NCI-H345 (cell line): ENCODE measurements around the gene ITSN1.
"Not testable (repeated sequence)": the region's sequence is repeated elsewhere in the genome, so short reads cannot be mapped to it uniquely, and the experiment has no call there.

Experiments
- DNase-seq: peaks from one replicate; lab custom pipeline; 2025; lab: John Stamatoyannopoulos, UW

The ITSN1 gene

DNA sequence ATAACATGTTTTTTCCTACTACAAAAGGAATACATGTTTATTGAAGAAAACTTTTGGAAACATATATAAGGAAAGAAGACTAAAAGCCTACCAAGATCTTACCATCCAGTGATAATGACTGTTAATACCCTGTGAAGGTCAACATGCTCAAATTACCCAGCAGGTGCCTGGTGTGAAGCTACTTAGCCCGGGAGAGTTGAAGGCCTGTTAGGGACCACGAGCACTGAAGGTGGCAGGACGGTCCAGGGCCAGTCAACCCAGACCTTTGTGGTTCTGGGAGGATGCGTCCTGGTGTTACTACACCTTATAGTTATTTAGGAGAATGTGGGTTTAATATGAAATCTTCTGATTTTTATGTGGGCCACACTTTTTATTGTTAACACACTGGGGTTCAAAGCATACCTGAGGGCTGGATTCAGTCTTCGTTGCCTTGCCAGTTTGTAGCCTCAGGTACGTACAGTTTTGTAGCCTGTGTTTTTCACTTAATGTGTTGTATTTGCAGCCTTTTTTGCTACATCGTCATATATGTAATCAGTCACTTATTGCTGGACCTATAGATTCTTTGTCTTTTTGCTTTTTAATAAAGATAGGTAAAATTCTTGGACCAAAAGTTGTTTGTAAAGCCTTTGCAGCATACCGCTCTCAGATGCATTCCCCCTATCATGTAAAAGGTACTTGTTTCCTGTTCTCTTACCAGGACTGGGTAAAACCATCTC, 9.8 kb downstream of the ITSN1 start:
- no peak for DNase-seq

DNA sequence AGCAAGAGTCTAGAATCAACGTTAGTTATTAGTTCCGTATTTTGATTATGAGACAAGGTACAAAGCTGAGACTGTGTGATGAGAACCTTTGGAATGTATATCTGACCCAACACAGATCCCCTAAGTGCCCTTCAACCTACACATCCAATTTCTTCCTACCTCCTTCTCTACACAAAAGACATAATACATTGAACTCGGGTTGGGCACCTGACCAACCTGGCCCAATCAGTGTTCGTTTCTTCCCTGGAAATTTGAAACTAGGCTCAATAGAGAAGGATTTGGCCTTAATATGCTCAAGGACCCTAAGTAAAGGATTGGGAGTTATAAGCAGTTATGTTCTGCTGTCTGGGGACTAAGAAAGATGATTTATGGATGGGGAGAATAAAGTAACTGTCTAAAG, 12.1 kb downstream of the ITSN1 start:
- no peak for DNase-seq

DNA sequence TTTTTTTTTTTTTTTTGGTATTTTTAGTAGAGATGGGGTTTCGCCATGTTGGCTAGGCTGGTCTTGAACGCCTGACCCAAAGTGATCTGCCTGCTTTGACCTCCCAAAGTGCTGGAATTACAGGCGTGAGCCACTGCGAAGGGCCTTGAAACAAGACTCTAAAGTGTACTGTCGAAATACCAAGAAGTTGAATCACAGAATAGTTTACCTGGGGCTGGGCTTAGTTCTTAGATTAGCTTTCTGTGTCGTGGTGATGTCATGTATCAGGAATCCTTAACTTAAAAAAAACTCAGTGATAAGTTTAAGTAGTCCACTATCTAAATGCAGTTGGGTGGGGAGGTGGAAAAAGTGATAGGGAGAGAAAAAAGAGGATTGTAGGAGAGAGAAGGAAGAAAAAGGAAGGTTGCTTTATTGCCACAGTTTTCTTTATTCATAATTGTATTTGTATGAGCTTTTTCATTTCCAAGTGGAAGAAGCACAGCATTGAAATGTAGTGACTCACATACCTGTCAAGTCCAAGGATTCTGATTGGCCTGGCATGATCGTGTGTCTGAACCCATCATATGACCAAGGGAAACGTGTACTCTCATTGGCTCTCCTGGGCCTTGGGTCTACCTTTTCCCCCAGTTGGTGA, 13.4 kb downstream of the ITSN1 start:
- DNase-seq: no peak

DNA sequence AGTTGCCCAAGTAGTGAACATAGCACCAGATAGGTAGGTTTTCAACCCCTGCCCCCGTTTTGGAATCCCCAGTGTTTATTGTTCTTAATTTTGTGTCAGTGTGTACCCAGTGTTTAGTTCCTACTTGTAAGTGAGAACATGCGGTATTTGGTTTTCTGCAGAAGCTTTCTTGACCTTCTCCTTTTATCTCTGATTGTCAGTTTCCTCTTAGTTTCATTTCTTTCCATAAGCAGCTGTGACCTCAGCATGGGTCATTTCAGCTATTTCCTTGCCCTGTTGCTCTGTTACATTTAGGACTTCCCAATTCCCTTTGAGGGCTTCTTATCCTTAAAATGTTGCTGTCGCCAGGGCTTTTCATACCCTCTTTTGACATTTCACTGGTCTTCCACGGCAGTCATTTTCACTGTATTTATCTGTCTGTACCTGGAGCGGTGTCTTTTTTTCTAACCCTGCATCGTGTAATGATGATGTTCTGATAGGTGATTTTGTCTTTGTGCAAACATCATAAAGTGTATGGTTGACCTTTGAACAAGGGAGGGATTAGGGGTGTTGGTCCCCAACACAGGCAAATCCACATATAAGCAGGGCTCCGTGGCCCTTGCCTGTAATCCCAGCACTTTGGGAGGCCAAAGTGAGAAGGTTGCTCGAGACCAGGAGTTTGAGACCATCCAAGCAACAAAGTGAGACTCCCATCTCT, 15.0 kb downstream of the ITSN1 start:
- no peak for DNase-seq

DNA sequence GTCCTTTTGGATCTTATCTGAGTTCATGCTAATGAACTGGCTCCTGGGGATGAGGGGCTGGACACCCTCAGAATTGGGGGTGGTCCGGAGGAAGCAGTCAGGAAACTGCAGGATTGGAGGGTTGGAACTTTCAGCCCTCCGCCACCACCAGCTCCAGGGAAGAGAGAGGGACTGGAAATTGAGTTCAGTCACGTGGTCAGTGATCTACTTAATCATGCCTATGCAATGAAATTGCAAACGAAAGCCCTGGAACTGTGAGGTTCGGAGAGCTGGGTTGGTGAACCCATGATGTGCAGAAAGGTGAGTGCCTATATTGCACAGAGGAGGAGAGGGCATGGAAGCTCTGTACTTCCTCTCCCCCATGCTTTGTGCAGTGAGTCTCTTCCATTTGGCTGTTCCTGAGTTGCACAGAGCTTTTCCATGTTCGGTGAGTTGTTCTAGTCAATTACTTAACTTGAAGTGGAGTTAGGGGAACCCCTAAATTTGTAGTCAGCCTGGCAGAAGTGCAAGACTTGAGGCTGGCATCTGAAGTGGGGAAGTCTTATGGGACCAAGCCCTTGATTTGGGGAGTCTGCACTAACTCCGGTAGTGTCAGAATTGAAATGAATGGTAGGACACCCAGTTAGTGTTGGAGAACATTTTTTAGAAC, 16.7 kb downstream of the ITSN1 start:
- no peak for DNase-seq

DNA sequence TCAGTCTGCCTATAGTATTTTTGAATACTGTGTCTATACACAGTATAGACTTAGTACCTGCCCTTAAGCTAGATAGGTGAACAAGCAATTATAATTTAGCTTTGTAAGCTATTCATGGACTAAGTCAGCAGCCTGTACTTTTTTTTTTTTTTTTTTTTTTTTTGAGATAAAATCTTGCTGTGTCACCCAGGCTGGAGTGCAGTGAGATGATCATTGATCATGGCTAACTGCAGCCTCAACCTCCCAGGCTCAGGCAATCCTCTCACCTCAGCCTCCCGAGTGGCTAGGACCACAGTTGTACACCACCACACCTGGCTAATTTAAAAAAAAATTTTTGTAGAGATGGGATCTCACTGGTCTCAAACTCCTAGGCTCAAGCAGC, 17.3 kb downstream of the ITSN1 start:
- DNase-seq: no peak

DNA sequence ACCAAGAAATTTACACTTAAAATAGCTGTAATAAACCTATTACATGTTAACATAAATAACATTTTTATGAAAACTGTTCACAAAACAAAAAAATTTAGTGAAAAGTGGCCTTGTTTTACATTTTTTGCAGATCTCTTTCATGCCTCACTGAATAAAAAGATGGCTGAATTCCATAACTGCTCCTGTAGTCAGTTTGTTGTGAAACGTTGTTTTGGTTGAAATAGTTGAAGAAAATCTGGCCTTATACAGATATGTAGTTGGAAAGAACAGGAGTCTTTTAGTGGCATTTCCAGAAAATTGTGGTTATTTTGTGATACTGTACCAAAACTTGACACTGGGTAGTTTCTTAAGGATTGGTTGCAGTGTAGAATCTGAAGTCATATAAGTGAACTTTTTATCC, 18.1 kb downstream of the ITSN1 start:
- no peak for DNase-seq

DNA sequence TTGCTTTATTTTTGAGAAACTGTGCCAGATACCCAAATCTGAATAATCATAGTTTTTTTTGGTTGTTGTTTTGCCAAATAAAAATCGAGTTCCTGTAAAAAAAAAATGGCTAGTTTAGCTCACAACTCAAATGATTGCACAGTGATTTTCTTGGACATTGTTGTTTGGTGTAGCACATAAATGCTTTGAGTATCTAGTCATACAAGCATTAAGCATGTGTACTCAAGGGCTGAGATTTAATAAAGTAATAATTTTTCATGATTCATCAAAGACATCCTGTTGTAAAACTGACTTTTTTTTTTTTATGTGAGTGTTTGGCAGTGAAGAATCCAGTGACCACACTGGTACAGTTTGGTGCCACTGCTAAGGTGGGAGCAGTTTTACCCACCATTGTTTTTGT, 18.8 kb downstream of the ITSN1 start:
- no peak for DNase-seq

DNA sequence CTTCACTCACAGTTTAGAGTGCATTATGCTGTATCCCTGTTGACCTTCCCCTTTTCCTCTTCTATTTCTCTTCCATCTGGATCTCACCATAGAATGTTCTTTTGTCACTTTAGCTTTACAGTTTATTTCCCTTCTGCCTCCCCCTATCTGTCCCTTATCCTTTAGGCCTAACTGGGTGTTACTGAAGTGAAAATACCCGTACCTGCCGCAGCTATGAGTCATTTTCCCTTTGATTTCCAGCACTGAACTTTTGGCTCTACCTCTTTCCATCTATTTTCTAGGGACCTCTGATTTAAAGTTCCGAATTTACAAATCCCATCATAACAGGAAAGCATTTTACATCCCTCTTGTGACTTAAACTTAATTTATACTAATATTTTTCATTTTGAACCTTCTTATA, 19.7 kb downstream of the ITSN1 start:
- no peak for DNase-seq

DNA sequence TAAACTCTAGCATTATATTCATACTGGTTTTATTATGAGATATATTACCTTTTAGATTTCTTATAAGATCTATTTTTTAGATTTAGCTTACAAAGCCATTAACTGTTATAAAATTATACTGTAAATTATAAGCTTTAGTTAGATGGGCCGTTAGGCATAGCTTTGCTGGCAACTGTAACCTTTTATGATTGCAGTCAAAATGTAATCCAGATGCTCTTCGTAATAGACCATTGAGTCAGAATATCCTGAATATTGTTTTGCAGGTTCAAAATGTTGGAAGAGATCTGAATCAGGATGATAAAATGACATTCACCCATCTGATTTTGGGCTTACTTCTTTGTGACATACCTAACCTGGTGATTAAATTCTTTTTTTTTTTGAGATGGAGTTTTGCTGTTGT, 20.9 kb downstream of the ITSN1 start:
- no peak for DNase-seq

DNA sequence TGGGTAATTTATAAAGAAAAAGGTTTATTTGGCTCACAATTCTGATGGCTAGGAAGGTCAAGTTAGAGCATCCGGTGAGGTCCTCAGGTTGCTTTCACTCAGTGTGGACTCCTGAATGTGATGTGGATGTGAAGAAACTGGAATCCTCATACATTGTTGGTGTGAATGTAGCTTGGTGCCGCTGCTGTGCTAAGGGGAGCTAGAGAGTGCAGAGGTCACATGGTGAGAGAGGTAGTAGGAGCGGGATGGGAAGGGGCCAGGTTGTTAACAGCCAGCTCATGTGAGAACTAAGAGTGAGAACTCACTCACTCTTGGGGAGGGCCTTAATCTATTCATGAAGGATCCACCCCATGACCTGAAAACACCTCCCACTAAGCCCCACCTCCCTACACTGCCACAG, 21.8 kb downstream of the ITSN1 start:
- DNase-seq: no peak

DNA sequence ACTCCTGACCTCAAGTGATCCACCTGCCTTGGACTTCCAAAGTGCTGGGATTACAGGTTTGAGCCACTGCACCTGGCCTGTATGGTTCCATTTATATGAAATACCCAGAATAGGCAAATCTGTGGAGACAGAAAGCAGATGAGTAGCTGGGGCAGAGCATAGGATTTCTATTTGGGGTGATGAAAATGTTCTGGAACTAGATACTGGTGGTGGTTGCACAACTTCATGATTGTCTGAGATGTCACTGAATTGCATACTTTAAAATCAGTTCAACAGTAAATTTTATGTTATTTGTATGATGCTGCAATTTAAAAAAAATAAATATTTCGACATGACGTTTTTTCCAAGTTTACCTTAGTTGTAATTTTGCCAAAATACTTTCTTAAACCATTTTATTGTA, 23.9 kb downstream of the ITSN1 start:
- DNase-seq: no peak

DNA sequence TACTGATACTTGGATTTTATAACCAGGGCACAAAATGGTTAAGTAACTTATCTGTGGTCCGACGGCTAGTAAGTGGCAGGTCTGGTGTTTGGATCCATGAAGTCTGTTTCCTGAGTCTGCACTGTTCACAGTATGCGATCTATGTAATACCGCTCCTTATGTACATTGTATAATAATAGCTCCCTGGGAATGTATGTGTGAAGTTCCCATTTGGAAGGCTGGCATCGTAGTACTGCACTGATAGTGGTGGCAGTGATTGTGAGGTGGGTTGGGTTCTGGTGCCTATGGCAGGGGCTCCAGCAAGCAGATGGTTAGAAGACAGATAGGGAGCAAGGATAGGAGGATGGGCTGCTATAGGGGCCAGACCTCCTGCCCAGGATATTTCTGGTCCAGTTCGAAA, 25.3 kb downstream of the ITSN1 start:
- no peak for DNase-seq

DNA sequence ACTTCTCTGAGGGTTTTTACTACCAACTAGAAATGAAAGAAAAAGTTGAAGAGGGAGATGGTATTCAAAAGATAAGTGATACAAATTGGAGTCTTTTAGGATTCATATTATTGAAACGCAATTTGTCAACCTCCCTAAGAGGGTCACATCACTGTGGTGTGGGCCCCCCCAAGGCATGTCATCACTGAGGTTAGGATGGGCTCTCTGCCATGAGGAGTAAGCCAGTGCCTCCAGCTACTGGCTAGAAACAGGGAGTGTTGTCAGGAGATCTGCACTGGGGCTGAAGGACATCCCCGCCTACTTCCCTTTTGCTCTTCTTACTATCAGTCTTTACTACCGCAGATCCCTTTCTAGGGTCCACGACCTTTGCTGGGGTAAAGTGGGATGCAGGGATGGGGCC, 25.9 kb downstream of the ITSN1 start:
- no peak for DNase-seq

DNA sequence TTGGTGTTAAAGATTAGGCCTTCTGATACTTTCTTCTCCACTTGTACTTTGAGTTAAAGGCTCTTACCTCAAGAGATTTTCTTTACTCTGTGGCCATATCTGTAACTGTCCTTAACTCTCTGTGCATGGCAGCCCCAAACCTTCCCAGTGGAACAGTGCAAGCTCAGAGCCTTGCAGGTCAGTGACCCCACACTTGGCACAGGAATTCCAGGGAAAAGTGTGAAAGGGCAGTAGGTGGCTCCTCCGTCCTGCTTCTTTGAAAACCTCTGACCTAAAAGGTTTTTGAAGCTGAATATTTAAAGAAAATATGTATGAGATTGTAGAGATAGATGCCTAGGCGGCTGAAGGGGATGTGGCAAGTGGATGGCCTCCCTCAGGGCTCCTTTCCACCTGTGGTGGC, 26.3 kb downstream of the ITSN1 start:
- no peak for DNase-seq

DNA sequence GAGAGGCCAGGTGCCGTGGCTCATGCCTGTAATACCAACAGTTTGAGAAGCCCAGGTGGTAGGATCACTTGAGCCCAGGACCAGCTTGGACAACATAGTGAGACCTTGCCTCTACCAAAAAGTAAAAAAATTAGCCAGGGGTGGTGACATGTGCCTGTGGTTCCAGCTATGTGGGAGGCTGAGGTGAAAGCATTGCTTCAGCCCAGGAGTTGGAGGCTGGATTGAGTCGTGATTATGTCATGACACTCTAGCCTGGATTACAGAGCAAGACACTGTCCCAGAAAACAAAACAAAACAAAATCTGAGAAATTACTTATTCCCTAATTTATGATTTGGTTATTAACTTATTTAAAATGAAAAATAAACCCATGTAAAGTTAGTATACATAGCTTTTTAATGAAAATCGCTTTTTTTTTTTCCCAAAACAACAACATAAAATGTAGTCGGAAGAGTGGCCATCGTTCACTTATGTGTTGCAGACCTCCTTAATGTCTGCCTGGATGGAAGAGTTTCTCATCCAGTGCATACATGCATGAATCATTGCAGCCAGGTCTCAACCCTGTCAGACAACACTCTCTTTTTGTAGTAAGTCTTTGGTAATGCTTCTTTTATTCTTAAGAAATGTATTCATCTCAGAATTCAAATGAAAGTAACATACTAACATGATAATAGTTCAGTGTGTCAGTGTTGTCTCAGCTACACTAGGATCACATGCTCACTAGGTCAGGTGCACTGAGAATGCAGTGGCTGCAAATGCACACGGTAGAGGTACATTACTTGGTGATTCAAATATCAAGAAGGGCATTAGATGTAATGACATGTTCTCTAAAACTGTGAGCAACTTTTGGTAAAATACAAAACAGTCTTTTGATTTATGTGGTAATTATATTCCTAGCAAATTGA, 28.0 kb downstream of the ITSN1 start:
- no peak for DNase-seq

DNA sequence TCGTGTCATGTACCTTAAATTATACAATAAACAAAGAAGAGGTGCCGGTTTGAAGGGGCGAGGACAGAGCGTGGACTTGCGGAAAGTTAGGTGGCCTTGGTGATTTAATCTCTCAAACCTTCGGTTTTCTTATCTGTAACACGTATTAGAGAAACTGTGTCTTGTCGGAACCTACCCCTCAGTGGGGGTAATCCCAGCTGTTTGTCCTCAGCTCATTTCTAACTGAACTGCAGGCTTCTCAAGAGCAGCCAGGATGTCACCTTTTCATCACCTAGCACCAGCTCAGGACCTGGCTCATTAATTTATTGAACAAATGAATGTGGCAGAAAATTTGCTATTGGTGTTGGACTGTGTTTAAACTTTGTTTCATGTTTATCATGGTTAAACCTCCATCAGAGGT, 31.2 kb downstream of the ITSN1 start:
- no peak for DNase-seq

DNA sequence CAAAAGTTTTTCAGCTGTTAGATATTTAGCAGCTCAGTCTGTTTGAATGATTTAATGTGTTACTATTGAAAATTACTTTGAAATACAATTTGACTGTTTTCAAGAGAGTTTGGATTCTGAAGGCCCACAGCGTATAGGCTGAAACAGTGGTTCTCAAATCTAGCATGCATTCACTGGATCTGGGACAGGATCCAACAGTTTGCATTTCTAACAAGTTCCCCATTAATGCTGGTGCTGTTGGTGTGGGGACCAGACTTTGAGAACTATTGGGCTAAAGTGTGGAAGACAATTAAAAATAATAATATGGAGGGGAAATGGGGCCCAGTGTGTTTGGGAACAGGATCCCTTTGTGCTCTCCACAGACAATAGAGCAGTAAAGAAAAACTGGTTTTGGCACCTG, 31.9 kb downstream of the ITSN1 start:
- no peak for DNase-seq

DNA sequence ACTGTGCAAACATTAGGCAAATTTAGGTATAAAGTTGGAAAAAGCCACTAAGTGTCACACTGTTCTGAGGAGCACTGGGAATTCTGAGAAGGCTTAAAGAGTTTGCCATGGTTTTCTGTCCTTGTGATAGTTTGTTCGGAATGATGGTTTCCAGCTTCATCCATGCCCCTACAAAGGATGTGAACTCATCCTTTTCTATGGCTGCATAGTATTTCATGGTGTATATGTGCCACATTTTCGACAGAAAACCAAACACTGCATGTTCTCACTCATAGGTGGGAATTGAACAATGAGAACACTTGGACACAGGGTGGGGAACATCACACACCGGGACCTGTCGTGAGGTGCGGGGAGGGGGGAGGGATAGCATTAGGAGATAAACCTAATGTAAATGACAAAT, 34.4 kb downstream of the ITSN1 start:
- not testable (repeated sequence) for DNase-seq

DNA sequence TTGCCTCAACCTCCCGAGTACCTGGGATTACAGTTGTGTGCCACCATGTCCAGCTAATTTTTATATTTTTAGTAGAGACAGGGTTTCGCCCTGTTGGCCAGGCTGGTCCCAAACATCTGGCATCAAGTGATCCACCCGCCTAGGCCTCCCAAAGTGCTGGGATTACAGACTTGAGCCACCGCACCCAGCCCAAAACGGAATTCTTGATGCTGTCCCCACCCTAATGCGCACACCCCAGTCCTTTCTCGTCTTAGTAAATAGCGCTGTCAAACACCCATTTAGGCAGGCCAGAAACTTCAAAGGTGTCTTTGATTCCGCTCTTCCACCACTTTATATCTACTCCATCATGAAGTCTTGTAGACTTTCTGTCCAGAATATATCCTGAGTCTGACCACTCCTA, 35.1 kb downstream of the ITSN1 start:
- DNase-seq: no peak

DNA sequence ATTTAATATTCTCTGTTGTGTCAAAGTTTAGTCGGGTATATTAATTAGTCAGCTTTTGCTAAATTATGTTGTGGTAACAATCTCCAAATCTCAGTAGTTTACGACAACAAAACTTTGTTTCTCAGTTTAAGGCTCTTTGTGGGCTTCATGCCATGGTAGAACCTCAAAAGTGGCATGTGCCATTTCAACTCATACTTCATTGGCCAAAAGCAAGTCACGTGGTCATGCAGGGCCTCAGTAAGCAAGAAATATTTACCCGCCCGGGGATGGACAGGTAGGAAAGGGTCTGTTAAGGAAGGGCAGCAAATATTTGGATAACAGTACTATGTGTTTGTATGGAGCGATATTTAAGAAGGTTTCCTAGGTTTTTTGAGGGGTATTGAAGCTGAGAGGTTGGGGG, 38.6 kb downstream of the ITSN1 start:
- DNase-seq: no peak

DNA sequence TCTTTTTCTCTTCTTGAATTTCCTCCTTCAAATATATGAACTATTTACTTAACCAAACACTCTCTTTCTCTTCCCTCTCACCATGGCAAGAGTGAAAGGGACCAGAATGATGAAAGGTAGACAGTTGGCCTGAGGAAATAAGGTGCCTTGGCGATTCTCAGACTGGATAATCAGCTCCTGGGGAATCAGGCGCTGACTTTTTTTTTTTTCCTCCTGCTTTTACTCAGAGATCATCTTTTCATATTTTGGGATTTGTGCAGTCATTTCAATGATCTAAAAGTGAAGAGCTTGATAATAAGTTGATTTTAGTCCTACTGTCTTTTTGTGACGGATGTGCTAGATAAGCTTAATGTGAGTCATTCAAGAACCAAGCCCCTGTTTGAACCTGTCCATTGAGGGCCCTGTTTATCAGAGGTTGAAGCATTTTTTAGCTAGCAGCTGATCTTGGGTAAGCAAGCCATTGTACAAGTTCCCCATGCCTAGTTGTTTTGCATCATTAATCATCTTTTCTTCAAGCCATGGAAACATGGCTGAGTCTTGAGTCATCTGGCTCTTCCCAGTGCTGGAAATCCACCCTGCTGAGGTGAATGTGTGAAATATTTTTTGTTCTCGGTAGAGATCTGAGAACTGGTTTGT, 40.8 kb downstream of the ITSN1 start:
- DNase-seq: no peak
